GM19467 (cell line): Measurements from ENCODE around the gene FAM50A.

Source experiments
- ATAC-seq: cut with Tn5 transposase; IDR thresholded peaks from one replicate; pipeline ENCODE4 v1.9.1; 2021; ENCODE audit warnings: mild to moderate bottlenecking, moderate library complexity; ENCODE audit not compliant: unreplicated experiment

Gene FAM50A

DNA sequence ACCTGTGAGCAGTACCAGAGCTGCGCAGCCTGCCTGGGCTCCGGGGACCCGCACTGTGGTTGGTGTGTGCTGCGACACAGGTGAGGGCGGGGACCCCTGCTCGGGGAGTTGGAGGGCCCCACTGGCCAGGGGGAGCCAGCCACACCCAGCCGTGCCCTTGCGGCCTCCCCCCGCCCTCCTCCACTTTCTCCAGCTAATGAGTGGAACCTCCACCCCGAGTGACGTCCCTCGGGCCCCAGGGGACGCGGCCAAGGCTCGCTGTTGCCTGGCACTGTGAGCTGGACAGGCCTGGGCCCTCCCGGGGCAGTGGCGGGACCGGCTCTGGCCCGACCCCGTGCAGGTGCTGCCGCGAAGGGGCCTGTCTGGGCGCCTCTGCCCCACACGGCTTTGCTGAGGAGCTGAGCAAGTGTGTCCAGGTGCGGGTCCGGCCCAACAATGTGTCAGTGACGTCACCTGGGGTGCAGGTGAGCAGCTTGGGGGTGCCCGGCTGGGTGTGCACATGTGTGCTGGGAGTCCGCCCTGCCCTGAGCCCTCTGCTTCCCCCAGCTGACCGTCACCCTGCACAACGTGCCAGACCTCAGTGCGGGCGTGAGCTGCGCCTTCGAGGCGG is 19.8 kb downstream of the FAM50A start:
- no peak for ATAC-seq

DNA sequence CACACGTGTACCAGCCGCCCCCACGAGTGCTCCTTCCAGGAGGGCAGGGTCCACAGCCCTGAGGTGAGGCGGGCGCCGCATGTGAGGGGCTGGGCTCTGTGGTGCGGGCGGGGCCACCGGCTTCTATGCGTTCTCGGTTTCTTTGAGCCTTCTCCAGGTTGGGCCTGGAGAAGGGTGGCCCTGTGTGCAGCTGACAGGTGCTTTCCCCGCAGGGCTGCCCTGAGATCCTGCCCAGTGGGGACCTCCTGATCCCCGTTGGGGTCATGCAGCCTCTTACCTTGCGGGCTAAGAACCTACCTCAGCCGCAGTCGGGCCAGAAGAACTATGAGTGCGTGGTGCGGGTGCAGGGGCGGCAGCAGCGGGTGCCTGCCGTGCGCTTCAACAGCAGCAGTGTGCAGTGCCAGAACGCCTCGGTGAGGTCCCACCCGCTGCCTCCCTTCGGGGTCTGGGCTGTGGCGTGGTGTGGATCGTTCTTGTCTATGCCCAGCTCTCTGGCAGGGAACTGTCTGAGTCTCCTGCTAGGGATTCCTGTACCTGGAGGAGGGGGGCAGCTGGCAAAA is 20.9 kb downstream of the FAM50A start:
- no peak for ATAC-seq

DNA sequence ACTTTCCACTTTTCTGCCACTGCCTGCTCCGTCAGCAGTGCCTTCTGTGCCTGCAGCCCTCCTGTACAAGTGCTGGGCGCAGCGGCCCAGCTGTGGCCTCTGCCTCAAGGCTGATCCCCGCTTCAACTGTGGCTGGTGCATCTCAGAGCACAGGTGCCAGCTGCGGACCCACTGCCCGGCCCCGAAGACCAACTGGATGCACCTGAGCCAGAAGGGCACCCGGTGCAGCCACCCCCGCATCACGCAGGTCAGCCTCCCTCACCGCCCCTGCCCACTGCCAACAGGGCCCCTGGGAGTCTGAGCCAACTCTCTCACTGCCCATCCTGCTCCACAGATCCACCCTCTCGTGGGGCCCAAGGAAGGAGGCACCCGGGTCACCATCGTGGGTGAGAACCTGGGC is 21.7 kb downstream of the FAM50A start:
- ATAC-seq: no peak

DNA sequence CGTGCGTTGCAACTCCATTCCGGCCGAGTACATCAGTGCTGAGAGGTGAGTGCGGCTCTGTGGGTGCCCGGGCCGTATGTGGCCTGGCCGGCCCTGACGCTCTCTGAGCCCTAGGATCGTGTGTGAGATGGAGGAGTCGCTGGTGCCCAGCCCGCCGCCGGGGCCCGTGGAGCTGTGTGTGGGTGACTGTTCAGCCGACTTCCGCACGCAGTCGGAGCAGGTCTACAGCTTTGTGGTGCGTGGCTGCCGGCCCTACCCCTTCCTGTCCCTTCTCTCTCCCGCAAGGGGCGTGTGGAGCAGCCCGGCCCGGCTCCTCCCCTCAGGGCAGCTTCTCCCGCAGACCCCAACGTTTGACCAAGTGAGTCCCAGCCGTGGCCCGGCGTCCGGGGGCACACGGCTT is 22.1 kb downstream of the FAM50A start:
- ATAC-seq: no peak

DNA sequence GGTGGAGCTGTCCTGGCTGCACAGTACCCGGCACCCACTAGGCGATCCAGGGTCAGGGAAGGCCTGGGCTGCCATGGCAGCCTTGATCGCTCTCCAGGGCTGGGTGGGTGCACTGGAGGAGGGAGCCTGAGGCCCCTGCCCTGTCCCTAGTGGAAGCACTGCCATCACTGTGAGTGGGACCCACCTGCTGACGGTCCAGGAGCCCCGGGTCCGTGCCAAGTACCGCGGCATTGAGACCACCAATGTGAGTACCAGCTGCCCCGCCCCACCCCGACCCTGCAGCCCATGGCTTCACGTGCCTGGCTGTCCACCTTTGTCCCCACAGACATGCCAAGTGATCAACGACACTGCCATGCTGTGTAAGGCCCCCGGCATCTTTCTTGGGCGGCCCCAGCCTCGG is 23.0 kb downstream of the FAM50A start:
- ATAC-seq: no peak

DNA sequence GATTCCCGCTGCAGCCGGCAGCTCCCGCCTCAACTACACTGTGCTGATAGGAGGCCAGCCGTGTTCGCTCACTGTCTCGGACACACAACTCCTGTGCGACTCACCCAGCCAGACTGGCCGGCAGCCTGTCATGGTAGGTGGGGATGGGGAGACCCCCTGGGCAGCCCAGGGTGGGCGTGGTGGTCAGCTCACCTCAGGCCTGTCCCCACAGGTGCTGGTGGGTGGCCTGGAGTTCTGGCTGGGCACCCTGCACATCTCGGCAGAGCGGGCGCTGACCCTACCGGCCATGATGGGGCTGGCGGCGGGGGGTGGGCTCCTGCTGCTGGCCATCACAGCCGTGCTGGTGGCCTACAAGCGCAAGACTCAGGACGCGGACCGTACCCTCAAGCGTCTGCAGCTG is 23.6 kb downstream of the FAM50A start:
- ATAC-seq: no peak

DNA sequence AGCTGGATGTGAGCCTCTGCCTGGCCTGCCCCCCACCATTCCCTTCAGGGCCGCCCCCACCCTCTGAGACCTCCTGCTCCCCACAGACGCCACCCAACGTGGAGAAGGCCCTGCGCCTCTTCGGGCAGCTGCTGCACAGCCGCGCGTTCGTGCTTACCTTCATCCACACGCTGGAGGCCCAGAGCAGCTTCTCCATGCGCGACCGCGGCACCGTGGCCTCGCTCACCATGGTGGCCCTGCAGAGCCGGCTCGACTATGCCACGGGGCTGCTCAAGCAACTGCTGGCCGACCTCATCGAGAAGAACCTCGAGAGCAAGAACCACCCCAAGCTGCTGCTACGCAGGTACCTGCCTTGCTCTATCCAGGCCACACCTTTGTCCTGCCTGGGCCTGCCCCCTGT is 24.3 kb downstream of the FAM50A start:
- ATAC-seq: no peak

DNA sequence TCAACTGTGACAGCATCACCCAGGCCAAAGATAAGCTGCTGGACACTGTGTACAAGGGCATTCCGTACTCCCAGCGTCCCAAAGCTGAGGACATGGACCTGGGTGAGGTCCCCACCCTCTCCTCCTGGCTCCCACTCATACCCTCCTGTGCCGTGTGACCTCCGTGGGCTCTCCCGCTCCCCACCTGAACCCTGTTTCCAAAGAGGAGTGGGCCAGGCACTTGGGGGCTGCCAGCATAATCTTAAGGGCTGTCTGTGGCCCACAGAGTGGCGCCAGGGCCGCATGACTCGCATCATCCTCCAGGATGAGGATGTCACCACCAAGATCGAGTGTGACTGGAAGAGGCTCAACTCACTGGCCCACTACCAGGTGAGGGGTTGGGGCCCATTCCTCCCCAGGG is 25.2 kb downstream of the FAM50A start:
- ATAC-seq: no peak

DNA sequence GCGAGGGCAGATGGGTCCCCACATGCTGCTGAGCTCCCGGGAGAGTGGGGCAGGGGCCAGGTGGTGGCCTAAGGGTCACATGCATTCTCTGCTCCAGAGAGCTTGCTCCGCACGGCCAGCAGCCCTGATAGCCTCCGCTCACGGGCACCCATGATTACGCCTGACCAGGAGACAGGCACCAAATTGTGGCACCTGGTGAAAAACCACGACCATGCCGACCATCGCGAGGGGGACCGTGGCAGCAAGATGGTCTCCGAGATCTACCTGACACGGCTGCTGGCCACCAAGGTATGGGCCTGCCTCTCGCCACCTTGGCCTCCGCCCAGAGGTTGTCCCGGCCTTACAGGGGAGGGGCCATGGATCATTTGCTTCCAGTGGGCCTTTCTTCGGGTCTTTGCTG is 25.9 kb downstream of the FAM50A start:
- no peak for ATAC-seq

DNA sequence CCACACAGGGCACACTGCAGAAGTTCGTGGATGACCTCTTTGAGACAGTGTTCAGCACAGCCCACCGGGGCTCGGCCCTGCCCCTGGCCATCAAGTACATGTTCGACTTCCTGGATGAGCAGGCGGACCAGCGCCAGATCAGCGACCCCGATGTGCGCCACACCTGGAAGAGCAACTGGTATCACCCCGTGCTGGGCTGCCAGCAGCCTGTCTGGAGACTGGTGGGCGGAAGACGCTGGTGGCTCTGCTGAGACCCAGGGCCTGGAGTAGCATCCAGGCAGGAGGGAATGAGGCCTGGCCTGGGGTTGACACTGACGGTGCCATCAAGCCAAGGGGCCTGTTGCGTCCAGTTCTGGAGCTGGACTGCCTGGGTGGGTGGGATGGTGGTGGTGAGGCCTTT is 26.5 kb downstream of the FAM50A start:
- ATAC-seq: no peak

DNA sequence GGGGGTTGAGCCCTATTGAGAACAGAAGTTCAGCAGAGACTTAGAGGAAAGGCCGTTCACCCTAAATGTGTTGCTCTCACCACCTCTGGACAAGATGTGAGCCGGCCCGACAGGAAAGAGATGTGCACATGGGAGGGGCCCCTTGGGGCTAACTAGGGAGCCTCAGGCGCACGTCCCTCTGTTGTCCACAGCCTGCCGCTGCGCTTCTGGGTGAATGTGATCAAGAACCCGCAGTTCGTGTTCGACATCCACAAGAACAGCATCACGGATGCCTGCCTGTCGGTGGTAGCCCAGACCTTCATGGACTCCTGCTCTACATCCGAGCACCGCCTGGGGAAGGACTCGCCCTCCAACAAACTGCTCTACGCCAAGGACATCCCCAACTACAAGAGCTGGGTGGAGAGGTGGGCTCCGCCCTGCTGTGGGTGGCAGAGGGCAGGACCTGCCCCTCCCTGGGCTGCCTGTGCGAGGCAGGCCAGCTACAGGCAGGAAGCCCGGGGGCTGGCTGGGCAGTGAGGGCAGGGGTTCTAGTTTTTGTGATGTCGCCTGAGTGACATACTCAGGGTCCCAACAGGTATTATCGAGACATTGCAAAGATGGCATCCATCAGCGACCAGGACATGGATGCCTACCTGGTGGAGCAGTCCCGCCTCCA is 27.1 kb downstream of the FAM50A start:
- no peak for ATAC-seq

DNA sequence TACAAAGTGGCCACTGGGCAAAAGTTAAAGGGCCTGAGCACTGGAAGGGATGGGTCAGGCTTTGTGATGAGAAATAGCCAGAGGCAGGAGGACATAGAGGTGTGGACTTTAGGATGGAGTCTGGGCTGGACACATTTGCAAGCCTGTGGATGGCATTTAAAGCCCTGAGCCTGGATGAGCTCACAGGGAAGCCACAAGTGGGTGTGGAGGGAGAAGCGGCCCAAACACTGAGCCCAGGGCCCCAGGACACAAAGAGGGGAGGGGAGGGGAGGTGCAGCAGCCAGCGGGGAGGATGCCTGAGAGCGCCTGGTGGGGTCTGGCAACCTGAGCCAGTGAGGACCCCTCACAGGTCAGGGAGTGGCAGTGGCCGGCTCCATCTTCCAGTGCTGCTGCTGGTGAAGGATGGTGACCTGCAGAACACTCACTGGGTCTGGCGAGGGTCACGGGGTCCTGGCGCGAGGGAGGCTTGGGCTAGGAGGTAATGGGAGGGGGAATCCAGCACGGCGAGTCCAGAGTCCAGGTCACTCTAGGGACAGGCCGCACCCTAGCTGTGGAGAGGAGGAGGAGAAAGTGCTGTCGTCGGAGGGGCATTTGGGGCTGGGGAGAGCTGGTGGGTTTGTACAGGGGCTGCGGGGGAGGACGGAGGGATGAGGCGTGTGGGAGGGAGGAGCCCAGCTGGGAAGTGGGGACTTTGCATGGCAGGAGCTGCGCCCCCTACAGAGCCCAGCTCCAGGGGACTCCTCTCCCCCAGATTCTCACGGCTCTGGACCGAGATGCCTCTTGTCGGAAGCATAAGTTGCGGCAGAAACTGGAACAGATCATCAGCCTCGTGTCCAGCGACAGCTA is 28.1 kb downstream of the FAM50A start:
- no peak for ATAC-seq

DNA sequence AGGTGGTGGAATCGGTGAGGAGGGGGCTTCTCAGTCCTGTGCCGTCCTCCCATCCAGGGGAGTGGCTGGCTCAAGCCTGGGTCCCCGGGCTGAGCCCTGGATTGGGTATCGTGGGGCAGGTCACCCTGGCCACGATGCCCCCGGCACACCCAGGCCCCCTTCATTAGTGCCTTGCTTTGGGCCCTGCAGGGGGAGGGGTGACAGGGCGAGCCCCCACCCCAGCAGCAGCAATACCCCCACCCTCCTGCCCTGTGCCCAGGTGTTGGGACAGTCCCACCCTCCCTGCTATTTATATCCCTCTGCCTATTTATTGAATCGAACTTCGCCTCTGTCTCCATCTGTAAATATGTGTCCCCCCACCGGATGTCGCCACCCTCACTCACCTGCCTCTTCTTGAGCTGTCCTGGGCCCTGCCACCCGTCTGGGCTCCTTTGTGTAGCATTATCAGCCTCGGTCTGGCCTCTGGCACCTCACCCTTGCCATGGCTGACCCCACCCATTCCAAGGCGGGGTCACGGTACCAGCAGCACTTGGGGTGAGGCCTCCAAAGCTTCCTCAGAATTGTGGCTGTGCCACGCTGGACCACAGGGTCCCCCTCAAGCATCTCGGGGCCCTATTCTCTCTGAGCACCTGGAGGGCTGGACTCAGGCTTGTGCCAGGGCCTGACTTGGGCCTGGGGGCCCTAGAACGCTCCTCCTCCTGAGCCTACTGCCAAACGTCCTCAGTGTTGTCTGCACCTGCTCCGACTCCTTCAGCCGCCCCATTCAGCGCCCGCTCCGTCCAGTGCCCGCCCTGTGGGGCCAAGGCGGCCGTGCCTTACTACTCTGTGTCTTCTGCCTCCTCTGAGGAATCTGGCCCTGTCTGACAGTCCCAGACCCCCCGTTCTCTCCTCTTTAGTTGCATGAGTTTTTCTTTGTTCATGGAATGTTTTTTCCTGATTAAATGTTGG is 29.0 kb downstream of the FAM50A start:
- ATAC-seq: no peak

DNA sequence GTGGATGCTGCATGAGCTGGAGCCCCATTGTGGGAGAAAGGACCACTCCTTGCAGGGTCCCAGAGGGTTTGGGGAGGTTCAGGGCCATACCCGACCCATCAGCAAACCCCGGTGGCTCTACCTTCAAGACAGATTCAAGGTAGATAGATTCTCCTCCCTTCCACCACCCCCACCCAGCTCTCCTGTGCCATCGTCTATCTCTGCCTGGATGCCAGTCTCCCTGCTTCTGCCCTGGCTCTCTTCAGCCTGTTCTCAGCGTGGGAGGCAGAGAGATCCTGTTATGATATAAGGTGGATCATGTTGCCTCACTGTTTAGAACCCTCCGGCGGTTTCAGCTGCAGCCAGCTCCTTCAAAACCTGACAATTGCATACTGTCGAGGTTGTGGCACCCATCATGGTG is 29.7 kb downstream of the FAM50A start:
- ATAC-seq: no peak

DNA sequence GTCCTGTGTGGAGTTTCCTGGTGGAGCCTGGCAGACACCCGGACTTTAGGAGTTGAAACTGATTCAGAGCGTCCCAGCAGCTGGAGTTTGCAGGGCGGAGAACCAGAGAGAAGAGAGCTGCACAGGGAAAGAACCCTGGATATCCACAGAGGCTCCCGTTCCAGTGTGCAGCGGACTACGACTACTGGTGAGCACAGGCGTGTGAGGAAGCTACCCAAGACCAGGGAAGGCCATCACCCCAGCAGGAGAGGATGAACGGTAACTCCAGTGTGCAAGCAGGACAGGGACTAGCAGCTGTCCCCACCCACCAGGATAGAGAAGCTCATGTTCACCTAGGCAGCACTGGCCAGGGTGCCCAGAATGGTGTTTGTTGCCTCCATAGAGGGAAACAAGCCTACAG is 32.9 kb downstream of the FAM50A start:
- ATAC-seq: no peak

DNA sequence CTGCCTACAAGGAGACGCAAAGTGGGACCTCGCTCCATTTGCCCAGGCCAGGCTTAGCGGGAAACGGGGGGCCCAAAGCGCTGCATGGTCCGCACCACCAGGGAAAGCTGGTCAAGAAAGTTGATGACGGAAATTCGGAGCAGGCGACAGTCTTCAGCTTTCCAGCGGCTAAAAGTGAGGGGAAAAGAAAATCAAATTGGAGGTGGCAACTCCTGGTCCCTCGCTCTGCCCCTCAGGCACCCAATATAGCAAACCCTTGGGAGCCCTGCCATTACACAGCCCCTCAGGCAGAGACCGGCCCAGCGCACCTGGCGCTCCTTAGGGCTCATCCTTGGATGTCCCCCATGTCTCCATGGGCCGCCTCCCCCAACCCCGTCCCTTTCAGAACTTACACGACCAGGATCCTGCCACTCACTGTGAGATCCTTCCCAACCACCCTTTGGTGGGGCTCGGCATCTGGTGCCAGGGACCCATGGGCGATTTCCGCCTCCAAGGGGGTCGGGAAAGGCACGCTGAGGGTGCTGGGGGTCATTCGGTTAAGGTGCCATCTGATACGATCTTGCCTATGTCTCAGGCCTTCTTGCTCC is 34.0 kb downstream of the FAM50A start:
- no peak for ATAC-seq

DNA sequence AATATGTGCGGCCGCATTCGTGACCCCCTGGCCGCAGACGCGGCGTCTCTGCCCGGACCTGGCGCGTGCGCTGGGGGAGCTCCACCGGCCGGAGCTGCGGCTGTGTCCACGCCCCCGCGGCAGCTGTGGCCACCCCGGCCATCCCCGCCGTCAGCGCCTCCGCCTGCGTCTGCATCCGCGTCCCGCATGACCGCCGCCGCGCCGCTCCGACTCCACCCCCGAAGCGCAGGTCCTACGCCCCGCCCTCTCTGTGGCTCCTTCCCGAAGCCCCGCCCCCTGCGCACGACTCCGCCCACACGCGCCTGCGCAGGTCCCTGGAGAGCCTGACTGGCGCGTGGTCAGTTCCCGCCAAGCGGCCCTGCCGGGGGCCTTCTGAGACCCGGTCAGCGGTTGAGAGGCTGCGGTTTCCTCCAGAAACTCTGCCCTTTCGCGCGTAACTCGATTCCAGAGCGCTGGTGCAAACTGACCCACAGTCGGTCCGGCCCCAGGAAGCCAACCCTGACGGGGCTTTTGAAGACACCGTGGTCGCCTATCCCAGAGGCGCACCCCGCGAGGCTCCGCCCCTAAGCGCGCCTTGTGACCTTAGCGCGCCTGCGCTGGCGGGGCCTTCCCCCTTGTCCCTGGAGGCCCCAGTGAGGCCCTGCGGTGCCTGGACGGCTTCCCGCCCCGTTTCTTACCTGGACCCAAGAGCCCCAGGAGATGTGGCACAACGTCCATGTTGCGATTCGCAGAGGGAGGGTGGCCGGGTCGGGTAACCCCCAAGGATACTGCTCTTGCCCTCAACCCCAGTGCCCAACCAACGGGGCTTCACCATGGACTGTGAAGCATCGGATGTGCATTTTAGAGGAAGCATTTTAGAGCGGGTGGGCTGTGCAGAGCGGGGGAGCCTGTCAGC is 35.0 kb downstream of the FAM50A start, which contains the start of gene LAGE3:
Gene LAGE3, minus strand, starts transcription at position 554 of the 895 bp plus-strand sequence. Its CDS starts 366 bp downstream, at position 188.
- ATAC-seq: peak; percentile 71

DNA sequence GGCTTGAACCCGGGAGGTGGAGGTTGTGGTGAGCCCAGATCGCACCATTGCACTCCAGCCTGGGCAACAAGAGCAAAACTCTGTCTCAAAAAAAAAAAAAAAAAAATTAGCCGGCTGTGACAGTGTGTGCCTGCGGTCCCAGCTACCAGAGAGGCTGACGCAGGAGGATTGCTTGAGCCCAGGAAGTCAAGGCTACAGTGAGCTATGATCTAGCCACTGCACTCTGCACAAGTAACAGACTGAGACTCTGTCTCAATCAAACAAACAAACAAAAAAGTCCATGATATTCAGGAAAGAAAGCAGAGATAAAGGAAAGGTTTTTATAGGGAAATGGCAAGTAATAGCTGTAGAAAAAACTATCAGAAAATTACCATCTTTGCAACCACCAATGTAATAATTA is 37.3 kb downstream of the FAM50A start:
- ATAC-seq: no peak

DNA sequence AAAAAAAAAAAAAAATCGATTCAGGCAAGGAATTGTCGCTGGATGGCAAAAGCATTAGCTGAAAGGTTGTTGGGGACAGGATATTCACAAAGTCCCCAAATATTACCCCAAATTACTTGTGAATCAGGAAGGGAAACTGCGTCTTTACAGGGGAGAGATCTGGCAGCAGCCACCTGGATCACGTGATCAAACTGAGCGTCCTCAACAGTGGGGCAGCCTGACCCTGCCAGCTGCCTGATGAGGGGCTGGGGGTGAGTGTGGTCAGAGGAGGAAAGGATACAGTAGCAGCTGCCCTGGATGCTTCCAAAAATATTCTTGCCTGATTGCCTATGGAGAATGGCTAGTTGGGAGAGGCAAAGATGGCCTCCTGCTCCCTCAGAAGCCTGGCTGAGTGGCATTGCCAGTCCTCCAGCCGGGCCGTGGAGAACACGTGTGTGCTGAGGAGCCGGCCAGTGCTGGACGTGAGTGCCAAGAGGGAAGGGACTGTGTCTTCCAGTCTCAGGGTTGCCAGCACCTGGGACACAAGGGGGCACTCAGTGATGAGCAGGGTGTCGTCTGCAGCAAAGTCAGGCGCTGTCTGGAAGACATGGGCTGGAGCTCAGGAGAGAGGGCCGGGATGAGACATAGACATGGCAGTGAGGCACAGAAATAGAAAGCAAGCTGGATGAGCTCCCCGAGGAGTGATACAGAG is 38.1 kb downstream of the FAM50A start:
- ATAC-seq: no peak
